GM12892 (cell line): ENCODE results near the gene TBC1D5.

ENCODE experiments used
- POLR2A ChIP-seq: IDR thresholded peaks from 2 replicates; pipeline ENCODE4 v1.6.1; 2011; ENCODE audit warnings: low read depth, low read length, control low read depth
- TAF1 ChIP-seq: IDR thresholded peaks from 2 replicates; pipeline ENCODE4 v1.6.1; 2011; ENCODE audit warnings: low read depth, mild to moderate bottlenecking, control low read depth, low read length, borderline replicate concordance

DNA sequence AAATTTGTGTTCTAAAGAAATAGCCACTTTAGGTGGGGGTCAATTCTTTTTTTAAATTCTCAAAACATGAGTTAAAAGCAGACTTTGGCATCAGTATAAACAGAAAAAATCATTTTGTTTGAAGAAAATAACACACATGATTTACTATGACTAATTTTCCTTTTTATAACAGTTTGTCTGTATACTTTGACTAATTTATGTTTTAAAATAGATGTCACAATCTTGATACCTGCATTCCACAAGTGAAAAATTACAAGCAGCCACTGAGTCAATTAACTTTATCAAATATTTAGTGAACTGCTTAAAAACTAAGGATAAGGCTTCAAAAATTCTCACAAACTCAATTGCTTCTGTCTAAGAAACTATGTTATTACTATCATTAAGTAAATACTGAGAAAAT lies 235.0 kb downstream of the TBC1D5 start:
- TF ChIP-seq TAF1 = no peak
- TF ChIP-seq POLR2A = no peak
